HL-60 (cell line): ENCODE measurements around the gene UCMA.
"Not testable (repeated sequence)": the region's sequence is repeated elsewhere in the genome, so short reads cannot be mapped to it uniquely, and the experiment has no call there.

Experiments used
- GABPA ChIP-seq: IDR thresholded peaks from 2 replicates; pipeline ENCODE4 v1.6.1; 2012; ENCODE audit warnings: low read depth
- POLR2AphosphoS5 ChIP-seq: IDR thresholded peaks from 2 replicates; pipeline ENCODE4 v1.6.1; 2012; ENCODE audit warnings: low read depth
- REST ChIP-seq: IDR thresholded peaks from 2 replicates; pipeline ENCODE4 v1.6.1; 2012; ENCODE audit warnings: low read depth; ENCODE audit not compliant: insufficient replicate concordance
- SPI1 ChIP-seq: IDR thresholded peaks from 2 replicates; pipeline ENCODE4 v1.6.1; 2012; ENCODE audit warnings: low read depth, mild to moderate bottlenecking, borderline replicate concordance
- TF ChIP-seq, protein P1 (sequence below): IDR thresholded peaks from one replicate; pipeline ENCODE4 v1.5.1; 2011; ENCODE audit warnings: low read length, control low read depth, inconsistent platforms; ENCODE audit not compliant: insufficient read depth

- TF ChIP-seq, protein P1, sequence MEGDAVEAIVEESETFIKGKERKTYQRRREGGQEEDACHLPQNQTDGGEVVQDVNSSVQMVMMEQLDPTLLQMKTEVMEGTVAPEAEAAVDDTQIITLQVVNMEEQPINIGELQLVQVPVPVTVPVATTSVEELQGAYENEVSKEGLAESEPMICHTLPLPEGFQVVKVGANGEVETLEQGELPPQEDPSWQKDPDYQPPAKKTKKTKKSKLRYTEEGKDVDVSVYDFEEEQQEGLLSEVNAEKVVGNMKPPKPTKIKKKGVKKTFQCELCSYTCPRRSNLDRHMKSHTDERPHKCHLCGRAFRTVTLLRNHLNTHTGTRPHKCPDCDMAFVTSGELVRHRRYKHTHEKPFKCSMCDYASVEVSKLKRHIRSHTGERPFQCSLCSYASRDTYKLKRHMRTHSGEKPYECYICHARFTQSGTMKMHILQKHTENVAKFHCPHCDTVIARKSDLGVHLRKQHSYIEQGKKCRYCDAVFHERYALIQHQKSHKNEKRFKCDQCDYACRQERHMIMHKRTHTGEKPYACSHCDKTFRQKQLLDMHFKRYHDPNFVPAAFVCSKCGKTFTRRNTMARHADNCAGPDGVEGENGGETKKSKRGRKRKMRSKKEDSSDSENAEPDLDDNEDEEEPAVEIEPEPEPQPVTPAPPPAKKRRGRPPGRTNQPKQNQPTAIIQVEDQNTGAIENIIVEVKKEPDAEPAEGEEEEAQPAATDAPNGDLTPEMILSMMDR: not testable (repeated sequence)
- not testable (repeated sequence) for TF ChIP-seq POLR2AphosphoS5, SPI1, REST, GABPA
Observed at GRCh38 chr10:13234736-13235135, 562 bp upstream of the UCMA start.
